Neuronal stem cell (in vitro differentiated cells): ENCODE results near the gene DEPDC1.

Experiments
- DNase-seq: peaks from one replicate; pipeline ENCODE4 v3.0.0-alpha.2; 2013; ENCODE audit warnings: low spot score
- H2AFZ ChIP-seq: one replicate; pipeline ENCODE4 v1.6.1; 2013; ENCODE audit warnings: mild to moderate bottlenecking, low read length, inconsistent platforms
- H2AK5ac ChIP-seq: 2 replicates; pipeline ENCODE4 v1.6.1; 2013; ENCODE audit warnings: low read depth, mild to moderate bottlenecking, inconsistent platforms, low read length, moderate library complexity, mixed read lengths
- H2BK120ac ChIP-seq: 2 replicates; pipeline ENCODE4 v1.6.1; 2013; ENCODE audit warnings: low read depth, mild to moderate bottlenecking, inconsistent platforms, low read length, moderate library complexity, mixed read lengths
- H2BK12ac ChIP-seq: one replicate; pipeline ENCODE4 v1.6.1; 2013; ENCODE audit warnings: low read length, inconsistent platforms
- H2BK15ac ChIP-seq: 2 replicates; pipeline ENCODE4 v1.6.1; 2013; ENCODE audit warnings: mild to moderate bottlenecking, low read length, inconsistent platforms, mixed read lengths
- H2BK5ac ChIP-seq: one replicate; pipeline ENCODE4 v1.6.1; 2013; ENCODE audit warnings: inconsistent platforms, mild to moderate bottlenecking, low read length, moderate library complexity
- H3K14ac ChIP-seq: one replicate; pipeline ENCODE4 v1.6.1; 2013; ENCODE audit warnings: low read length, inconsistent platforms
- H3K18ac ChIP-seq: 2 replicates; pipeline ENCODE4 v1.6.1; 2013; ENCODE audit warnings: low read length, inconsistent platforms
- H3K23ac ChIP-seq: 2 replicates; pipeline ENCODE4 v1.6.1; 2013; ENCODE audit warnings: low read depth, mild to moderate bottlenecking, mixed read lengths, low read length, inconsistent platforms; ENCODE audit not compliant: poor library complexity
- H3K27ac ChIP-seq: replicated peaks from 3 replicates; pipeline ENCODE4 v1.5.1; 2013; ENCODE audit warnings: low read length, inconsistent platforms
- H3K27me3 ChIP-seq, 3 experiments: 2 replicates each; pipeline ENCODE4 v1.6.1; 2013; ENCODE audit warnings: low read length in 3 of 3, mild to moderate bottlenecking in 2 of 3, inconsistent platforms in 1 of 3, low read depth in 1 of 3, mixed read lengths in 1 of 3, moderate library complexity in 1 of 3; ENCODE audit not compliant: control insufficient read depth in 3 of 3, insufficient read depth in 3 of 3
- H3K36me3 ChIP-seq, 2 donors: replicated peaks in 1 of 2; 2 replicates each; pipeline ENCODE4 v1.6.1; 2013; ENCODE audit warnings: low read length in 2 of 2; ENCODE audit not compliant: control insufficient read depth in 2 of 2, insufficient read depth in 2 of 2
- H3K4ac ChIP-seq: 2 replicates; pipeline ENCODE4 v1.6.1; 2013; ENCODE audit warnings: inconsistent platforms, mild to moderate bottlenecking, low read length, moderate library complexity
- H3K4me1 ChIP-seq, 2 donors: 1 replicate in 1 of 2; 2 replicates in 1 of 2; pipeline ENCODE4 v1.6.1; 2013; ENCODE audit warnings: low read length in 2 of 2, low read depth in 1 of 2; ENCODE audit not compliant: control insufficient read depth in 2 of 2, insufficient read depth in 1 of 2
- H3K4me2 ChIP-seq: one replicate; pipeline ENCODE4 v1.6.1; 2013; ENCODE audit warnings: mild to moderate bottlenecking, low read length, inconsistent platforms; ENCODE audit not compliant: insufficient read depth, poor library complexity, severe bottlenecking
- H3K4me3 ChIP-seq, 2 donors: 2 replicates each; pipeline ENCODE4 v1.5.1; 2013; ENCODE audit warnings: low read length in 2 of 2, mild to moderate bottlenecking in 2 of 2, inconsistent platforms in 1 of 2, moderate library complexity in 1 of 2
- H3K79me1 ChIP-seq: one replicate; pipeline ENCODE4 v1.6.1; 2013; ENCODE audit warnings: low read depth, mild to moderate bottlenecking, inconsistent platforms, low read length, moderate library complexity
- H3K9ac ChIP-seq: one replicate; pipeline ENCODE4 v1.6.1; 2013; ENCODE audit warnings: mild to moderate bottlenecking, low read depth, low read length, inconsistent platforms; ENCODE audit not compliant: poor library complexity
- H3K9me3 ChIP-seq, 2 donors: replicated peaks in 1 of 2; 2 replicates each; pipeline versions ENCODE3 to v1.6.1; 2013; ENCODE audit warnings: low read length in 2 of 2, mild to moderate bottlenecking in 2 of 2, inconsistent platforms in 1 of 2, low read depth in 1 of 2, mixed read lengths in 1 of 2, moderate library complexity in 1 of 2; ENCODE audit not compliant: control insufficient read depth in 2 of 2, insufficient read depth in 1 of 2
- H4K8ac ChIP-seq: one replicate; pipeline ENCODE4 v1.6.1; 2013; ENCODE audit warnings: low read depth, mild to moderate bottlenecking, inconsistent platforms, low read length, moderate library complexity
- H4K91ac ChIP-seq: one replicate; pipeline ENCODE4 v1.6.1; 2013; ENCODE audit warnings: low read length, low read depth, mild to moderate bottlenecking, inconsistent platforms; ENCODE audit not compliant: poor library complexity
- WGBS, 2 donors: extraction: QIAGEN DNeasy Blood & Tissue Kit; methylation state at CpG; one replicate each; pipeline ENCODE4 v1.1.7; 2013; ENCODE audit warnings: missing lambda C conversion rate in 2 of 2, mixed read lengths in 1 of 2; ENCODE audit not compliant: insufficient read length in 2 of 2, insufficient replicate concordance in 1 of 2; ENCODE audit errors: extremely low coverage in 2 of 2; 5-methylcytosine and 5-hydroxymethylcytosine counted together

Gene DEPDC1

DNA sequence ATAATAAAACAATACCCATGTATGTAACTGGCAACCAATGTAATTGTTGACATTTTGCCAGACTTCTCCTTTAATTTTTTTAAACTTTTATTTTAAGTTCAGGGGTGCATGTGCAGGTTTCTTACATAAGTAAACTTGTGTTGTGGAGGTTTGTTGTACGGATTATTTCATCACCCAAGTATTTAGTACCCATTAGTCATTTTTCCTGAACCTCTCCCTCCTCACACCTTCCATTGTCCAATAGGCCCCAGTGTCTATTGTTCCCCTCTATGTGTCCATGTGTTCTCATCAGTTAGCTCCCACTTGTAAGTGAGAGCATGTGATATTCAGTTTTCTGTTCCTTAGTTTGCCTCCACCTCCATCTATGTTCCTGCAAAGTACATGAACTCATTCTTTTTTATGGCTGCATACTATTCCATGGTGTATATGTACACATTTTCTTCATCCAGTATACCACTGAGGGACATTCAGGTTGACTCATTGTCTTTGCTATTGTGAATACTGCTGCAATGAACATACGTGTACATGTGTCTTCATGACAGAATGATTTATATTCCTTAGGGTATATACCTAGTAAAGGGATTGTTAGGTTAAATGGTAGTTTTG lies 6.7 kb downstream of the DEPDC1 start:
- H2AK5ac ChIP-seq = no peak overlapping the region
- no peak overlapping the region for H3K9ac ChIP-seq
- H3K14ac ChIP-seq = no peak overlapping the region
- H3K4me3 ChIP-seq = no peak overlapping the region
- H3K18ac ChIP-seq = no peak overlapping the region
- H3K23ac ChIP-seq = no peak overlapping the region
- H3K27ac ChIP-seq = no peak overlapping the region
- no peak overlapping the region for H2AFZ ChIP-seq
- H3K27me3 ChIP-seq = no peaks in the 10 kb centered on the region
- H2BK120ac ChIP-seq = no peak overlapping the region
- no peak overlapping the region for H4K8ac ChIP-seq
- no peak overlapping the region for H2BK5ac ChIP-seq
- no peak overlapping the region for H2BK15ac ChIP-seq
- no peak for DNase-seq
- no peak overlapping the region for H4K91ac ChIP-seq
- H3K4me2 ChIP-seq = no peak overlapping the region
- no peak overlapping the region for H3K4ac ChIP-seq
- peaks cover 11 to 95% of the 10 kb centered on the region in 2 donors for H3K36me3 ChIP-seq
- H3K4me1 ChIP-seq = peaks cover 0 to under 1% of the 10 kb centered on the region in 2 donors
- no peak overlapping the region for H2BK12ac ChIP-seq
- peaks cover 0 to 11% of the 10 kb centered on the region in 2 donors for H3K9me3 ChIP-seq
- no peaks in the 10 kb centered on the region for H3K79me1 ChIP-seq
- WGBS, 2 donors = no CpG with 5 or more reads among the region's 2 CpGs

DNA sequence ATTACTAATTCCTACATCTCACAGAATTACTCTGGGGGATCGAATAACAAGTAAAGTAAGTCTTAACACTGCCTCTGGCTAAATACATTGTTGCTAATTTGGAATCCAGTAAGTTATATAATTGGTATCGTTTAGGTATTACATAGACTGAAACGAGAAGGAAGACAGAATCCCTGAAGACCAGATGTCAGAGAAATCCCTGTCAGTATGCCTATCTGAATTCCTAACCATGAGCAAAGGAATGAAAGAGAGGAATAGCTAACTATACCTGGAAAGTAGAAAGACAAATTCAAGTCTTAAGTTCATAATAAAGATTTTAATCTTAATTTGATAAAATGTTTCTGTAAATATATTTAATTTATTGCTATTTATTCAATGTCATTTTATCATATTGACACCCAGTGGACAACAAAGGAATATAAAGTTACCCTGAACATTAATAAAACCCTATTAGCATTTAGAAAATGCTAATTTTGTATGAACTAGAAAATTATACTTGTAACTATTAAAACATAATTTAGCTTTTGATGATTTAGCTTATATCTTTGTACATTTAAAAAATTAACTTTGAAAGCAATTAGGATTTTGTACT lies 11.4 kb downstream of the DEPDC1 start:
- Histone ChIP-seq H3K27me3 (no peaks in the 10 kb centered on the region), H4K8ac (no peak overlapping the region), H2BK15ac (no peak overlapping the region), H3K18ac (no peak overlapping the region), H3K4me3 (no peak overlapping the region), H4K91ac (no peak overlapping the region), H2BK12ac (no peak overlapping the region), H3K4ac (no peak overlapping the region), H3K9me3 (peaks cover 0 to 5% of the 10 kb centered on the region in 2 donors), H2AFZ (no peak overlapping the region), H3K36me3 (peaks cover 17 to 100% of the 10 kb centered on the region in 2 donors), H3K14ac (no peak overlapping the region), H2BK5ac (no peak overlapping the region), H2BK120ac (no peak overlapping the region), H3K4me1 (no peaks in the 10 kb centered on the region), H3K9ac (no peak overlapping the region), H3K79me1 (no peaks in the 10 kb centered on the region), H3K27ac (no peak overlapping the region), H2AK5ac (no peak overlapping the region), H3K4me2 (no peak overlapping the region), H3K23ac (no peak overlapping the region)
- no CpG with 5 or more reads among the region's 3 CpGs for WGBS, 2 donors
- DNase-seq = no peak

DNA sequence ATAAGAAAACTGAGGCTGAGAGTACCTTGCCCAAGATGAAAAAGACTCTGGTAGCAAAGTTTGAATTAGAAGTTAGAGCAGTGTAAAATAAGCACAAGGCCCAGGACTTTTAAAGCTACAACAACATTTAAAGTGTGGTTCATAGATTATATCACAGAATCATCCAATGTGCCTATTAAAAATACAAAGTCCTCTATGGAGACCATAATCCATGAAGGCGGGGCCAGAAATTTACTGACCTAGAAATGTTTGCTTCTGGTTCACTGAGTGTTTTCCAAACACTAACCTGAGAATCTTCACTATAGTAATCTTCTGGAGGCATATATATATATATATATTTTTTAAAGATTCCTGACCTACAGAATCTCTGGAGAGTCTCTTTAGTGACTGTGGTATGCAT lies 12.3 kb downstream of the DEPDC1 start:
- no peak overlapping the region for H3K4ac ChIP-seq
- H2AK5ac ChIP-seq = no peak overlapping the region
- no peak overlapping the region for H3K9ac ChIP-seq
- H3K9me3 ChIP-seq = no peaks in the 10 kb centered on the region
- no peak overlapping the region for H3K18ac ChIP-seq
- DNase-seq = no peak
- no peak overlapping the region for H3K23ac ChIP-seq
- no peak overlapping the region for H3K4me3 ChIP-seq
- H4K91ac ChIP-seq = no peak overlapping the region
- H3K27me3 ChIP-seq = no peaks in the 10 kb centered on the region
- H3K4me2 ChIP-seq = no peak overlapping the region
- H3K36me3 ChIP-seq = peaks cover 13 to 100% of the 10 kb centered on the region in 2 donors
- no peak overlapping the region for H3K14ac ChIP-seq
- no peaks in the 10 kb centered on the region for H3K79me1 ChIP-seq
- no peak overlapping the region for H2BK15ac ChIP-seq
- H2BK12ac ChIP-seq = no peak overlapping the region
- H2BK120ac ChIP-seq = no peak overlapping the region
- H3K4me1 ChIP-seq = no peaks in the 10 kb centered on the region
- no peak overlapping the region for H3K27ac ChIP-seq
- no peak overlapping the region for H2AFZ ChIP-seq
- H4K8ac ChIP-seq = no peak overlapping the region
- H2BK5ac ChIP-seq = no peak overlapping the region
- no CpG with 5 or more reads among the region's 1 CpG for WGBS, 2 donors

DNA sequence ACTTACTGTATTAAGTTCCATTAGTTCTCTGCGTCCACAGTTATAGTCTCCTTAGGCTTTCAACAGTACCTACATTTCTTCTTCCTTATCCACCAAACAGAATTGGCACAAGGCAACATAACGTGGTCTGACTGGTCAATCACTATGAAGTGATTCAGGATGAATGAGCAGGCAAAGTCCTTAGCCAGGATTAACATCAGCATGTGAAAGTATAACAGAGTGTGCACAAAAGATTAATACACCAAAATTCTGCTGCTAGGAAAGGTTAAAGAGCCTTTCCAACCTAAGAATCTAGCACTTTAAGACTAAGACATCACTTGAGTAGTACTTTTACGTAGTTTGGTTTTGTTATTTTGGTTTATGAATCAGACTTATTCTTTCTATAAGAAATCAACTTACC lies 15.8 kb downstream of the DEPDC1 start:
- H2BK5ac ChIP-seq = no peak overlapping the region
- H4K8ac ChIP-seq = no peak overlapping the region
- no peak overlapping the region for H2BK15ac ChIP-seq
- no peak overlapping the region for H3K4me2 ChIP-seq
- no peak overlapping the region for H2AK5ac ChIP-seq
- H3K27ac ChIP-seq = no peak overlapping the region
- no peak overlapping the region for H3K18ac ChIP-seq
- H3K27me3 ChIP-seq = no peaks in the 10 kb centered on the region
- no peak overlapping the region for H3K4me3 ChIP-seq
- no peak for DNase-seq
- WGBS, 2 donors = no CpG with 5 or more reads among the region's 3 CpGs
- H3K36me3 ChIP-seq = peaks cover 17 to 98% of the 10 kb centered on the region in 2 donors
- no peak overlapping the region for H3K23ac ChIP-seq
- no peak overlapping the region for H2AFZ ChIP-seq
- H3K9ac ChIP-seq = no peak overlapping the region
- H2BK120ac ChIP-seq = no peak overlapping the region
- H3K4me1 ChIP-seq = no peaks in the 10 kb centered on the region
- no peak overlapping the region for H2BK12ac ChIP-seq
- H3K79me1 ChIP-seq = no peaks in the 10 kb centered on the region
- no peak overlapping the region for H3K14ac ChIP-seq
- no peak overlapping the region for H4K91ac ChIP-seq
- no peaks in the 10 kb centered on the region for H3K9me3 ChIP-seq
- no peak overlapping the region for H3K4ac ChIP-seq
